T-helper 17 cell (primary cell): Measurements from ENCODE around the gene TRIM25. TPM values are rescaled to one million over a fixed set of nuclear protein-coding genes. Genes with fewer than 3 reads are reported as not detected.

Source experiments
- ATAC-seq: fragments of 150-1000 bp; cut with Tn5 transposase; 2 replicates; pipeline ENCODE4 v1.10.0; 2021; ENCODE audit warnings: mild to moderate bottlenecking, moderate library complexity
- DNase-seq, 3 donors: peaks; one replicate each; pipeline versions ENCODE4 v3.0.0 to v3.0.0-alpha.2; 2020 to 2021
- H3K9me3 ChIP-seq: one replicate; pipeline ENCODE4 v1.7.0; 2013; ENCODE audit warnings: low read length, mild to moderate bottlenecking; ENCODE audit not compliant: control insufficient read depth, poor library complexity, severe bottlenecking
- H3K27ac Mint-ChIP-seq: one replicate; pipeline ENCODE4 v1.8.0; 2022; ENCODE audit warnings: mild to moderate bottlenecking, moderate library complexity, mixed read lengths
- H3K27me3 Mint-ChIP-seq: one replicate; pipeline ENCODE4 v1.8.0; 2022; ENCODE audit warnings: mixed read lengths
- H3K36me3 Mint-ChIP-seq: one replicate; pipeline ENCODE4 v1.8.0; 2022; ENCODE audit warnings: low read depth, mixed read lengths
- H3K4me1 Mint-ChIP-seq: one replicate; pipeline ENCODE4 v1.8.0; 2022; ENCODE audit warnings: mild to moderate bottlenecking, mixed read lengths
- H3K4me3 Mint-ChIP-seq: one replicate; pipeline ENCODE4 v1.8.0; 2022; ENCODE audit warnings: mild to moderate bottlenecking, moderate library complexity, mixed read lengths
- total RNA-seq, 4 donors: library from RNA in 2 of 4; stranded (reverse) in 2 of 4; gene quantifications; one replicate each; pipeline ENCODE4 v1.2.3 and lab custom pipeline; 2022 to 2026

Gene TRIM25
- total RNA-seq, 2 donors from 2014 or later: 40.2 to 46.3 TPM

GRCh38 chr17:56896968-56897359, 16.9 kb downstream of the TRIM25 start:
- no peak for ATAC-seq
- H3K36me3 Mint-ChIP-seq: peaks cover 27% of the 10 kb centered on the region

GRCh38 chr17:56896217-56896967, 17.5 kb downstream of the TRIM25 start:
- Mint-ChIP-seq H3K27me3 (no peaks in the 10 kb centered on the region), H3K27ac (no peak overlapping the region), H3K4me3 (no peak overlapping the region), H3K4me1 (peaks cover 28% of the 10 kb centered on the region), H3K36me3 (peaks cover 27% of the 10 kb centered on the region)
- H3K9me3 ChIP-seq: no peaks in the 10 kb centered on the region
- ATAC-seq: no peak
- no peak for DNase-seq

More at GRCh38 chr17:56896968-56897359, 16.9 kb downstream of the TRIM25 start:
- Mint-ChIP-seq H3K27me3 (no peaks in the 10 kb centered on the region), H3K27ac (no peak overlapping the region), H3K4me3 (no peak overlapping the region), H3K4me1 (peaks cover 28% of the 10 kb centered on the region)
- no peaks in the 10 kb centered on the region for H3K9me3 ChIP-seq
- DNase-seq: no peak

- H3K36me3 Mint-ChIP-seq: peaks cover 22% of the 10 kb centered on the region
- H3K4me3 Mint-ChIP-seq: no peak overlapping the region
- DNase-seq (no peak), ATAC-seq (no peak)
- H3K27me3 Mint-ChIP-seq: no peaks in the 10 kb centered on the region
- peak overlapping the region; percentile 60 for H3K27ac Mint-ChIP-seq
- no peaks in the 10 kb centered on the region for H3K9me3 ChIP-seq
- H3K4me1 Mint-ChIP-seq: peaks cover 22% of the 10 kb centered on the region
These were observed 18.9 kb downstream of the TRIM25 start for GRCh38 chr17:56894859-56895455.

GRCh38 chr17:56893503-56893902, 20.3 kb downstream of the TRIM25 start:
- DNase-seq (no peak), ATAC-seq (no peak)
- Mint-ChIP-seq H3K4me3 (no peak overlapping the region), H3K4me1 (peaks cover 19% of the 10 kb centered on the region), H3K27me3 (no peaks in the 10 kb centered on the region), H3K36me3 (peaks cover 22% of the 10 kb centered on the region), H3K27ac (peak overlapping the region; percentile 85)
- H3K9me3 ChIP-seq: no peaks in the 10 kb centered on the region

GRCh38 chr17:56892333-56892732, 21.5 kb downstream of the TRIM25 start:
- no peak overlapping the region for H3K4me3 Mint-ChIP-seq
- no peak for DNase-seq
- H3K4me1 Mint-ChIP-seq: peaks cover 15% of the 10 kb centered on the region
- H3K9me3 ChIP-seq: peaks cover 3% of the 10 kb centered on the region
- H3K27ac Mint-ChIP-seq: peak overlapping the region; percentile 35
- H3K27me3 Mint-ChIP-seq: no peaks in the 10 kb centered on the region
- ATAC-seq: no peak
- peaks cover 19% of the 10 kb centered on the region for H3K36me3 Mint-ChIP-seq

GRCh38 chr17:56891751-56892150, 22.1 kb downstream of the TRIM25 start:
- Mint-ChIP-seq H3K27ac (peak overlapping the region; percentile 35), H3K36me3 (peaks cover 18% of the 10 kb centered on the region), H3K4me1 (peaks cover 12% of the 10 kb centered on the region), H3K4me3 (no peak overlapping the region), H3K27me3 (no peaks in the 10 kb centered on the region)
- DNase-seq (peak; percentile 23 to 50 (median 46)), ATAC-seq (peak; percentile 60)
- peaks cover 3% of the 10 kb centered on the region for H3K9me3 ChIP-seq

GRCh38 chr17:56890906-56891674, 22.8 kb downstream of the TRIM25 start:
- no peaks in the 10 kb centered on the region for H3K27me3 Mint-ChIP-seq
- H3K9me3 ChIP-seq: peaks cover 3% of the 10 kb centered on the region
- DNase-seq (no peak), ATAC-seq (no peak)
- no peak overlapping the region for H3K27ac Mint-ChIP-seq
- H3K4me3 Mint-ChIP-seq: no peak overlapping the region
- peaks cover 14% of the 10 kb centered on the region for H3K4me1 Mint-ChIP-seq
- H3K36me3 Mint-ChIP-seq: peaks cover 20% of the 10 kb centered on the region

- ATAC-seq (no peak), DNase-seq (no peak)
- H3K27me3 Mint-ChIP-seq: no peaks in the 10 kb centered on the region
- H3K36me3 Mint-ChIP-seq: peaks cover 20% of the 10 kb centered on the region
- peaks cover 3% of the 10 kb centered on the region for H3K9me3 ChIP-seq
- no peak overlapping the region for H3K4me3 Mint-ChIP-seq
- no peak overlapping the region for H3K27ac Mint-ChIP-seq
- peaks cover 14% of the 10 kb centered on the region for H3K4me1 Mint-ChIP-seq
These were observed 23.5 kb downstream of the TRIM25 start for GRCh38 chr17:56890390-56890789.

- Mint-ChIP-seq H3K4me1 (peaks cover 16% of the 10 kb centered on the region), H3K27me3 (no peaks in the 10 kb centered on the region), H3K4me3 (no peak overlapping the region), H3K36me3 (peaks cover 9% of the 10 kb centered on the region), H3K27ac (no peak overlapping the region)
- ATAC-seq: no peak
- H3K9me3 ChIP-seq: peaks cover 3% of the 10 kb centered on the region
- no peak for DNase-seq
These were observed 26.0 kb downstream of the TRIM25 start for GRCh38 chr17:56887552-56888467.

- Mint-ChIP-seq H3K4me1 (peaks cover 9% of the 10 kb centered on the region), H3K36me3 (peaks cover 2% of the 10 kb centered on the region), H3K27me3 (no peaks in the 10 kb centered on the region), H3K27ac (no peak overlapping the region), H3K4me3 (no peak overlapping the region)
- ATAC-seq (no peak), DNase-seq (no peak)
- H3K9me3 ChIP-seq: peaks cover 3% of the 10 kb centered on the region
These were observed 26.7 kb downstream of the TRIM25 start for GRCh38 chr17:56887105-56887504.

GRCh38 chr17:56886288-56886731, 27.5 kb downstream of the TRIM25 start:
- H3K27me3 Mint-ChIP-seq: no peaks in the 10 kb centered on the region

GRCh38 chr17:56885312-56885657, 28.6 kb downstream of the TRIM25 start:
- peaks cover 9% of the 10 kb centered on the region for H3K4me1 Mint-ChIP-seq
- no peak overlapping the region for H3K27ac Mint-ChIP-seq
- ATAC-seq (no peak), DNase-seq (no peak)
- peaks cover 3% of the 10 kb centered on the region for H3K9me3 ChIP-seq
- peaks cover 2% of the 10 kb centered on the region for H3K36me3 Mint-ChIP-seq
- no peak overlapping the region for H3K4me3 Mint-ChIP-seq
- H3K27me3 Mint-ChIP-seq: no peaks in the 10 kb centered on the region

More at GRCh38 chr17:56886288-56886731, 27.5 kb downstream of the TRIM25 start:
- ATAC-seq (no peak), DNase-seq (no peak)
- Mint-ChIP-seq H3K27ac (peak overlapping the region; percentile 73), H3K4me1 (peaks cover 9% of the 10 kb centered on the region), H3K36me3 (peaks cover 2% of the 10 kb centered on the region), H3K4me3 (peak overlapping the region; percentile 45)
- H3K9me3 ChIP-seq: peaks cover 3% of the 10 kb centered on the region
